ENCODE measurements around the gene MAGEB17.

MAGEB17 gene

DNA sequence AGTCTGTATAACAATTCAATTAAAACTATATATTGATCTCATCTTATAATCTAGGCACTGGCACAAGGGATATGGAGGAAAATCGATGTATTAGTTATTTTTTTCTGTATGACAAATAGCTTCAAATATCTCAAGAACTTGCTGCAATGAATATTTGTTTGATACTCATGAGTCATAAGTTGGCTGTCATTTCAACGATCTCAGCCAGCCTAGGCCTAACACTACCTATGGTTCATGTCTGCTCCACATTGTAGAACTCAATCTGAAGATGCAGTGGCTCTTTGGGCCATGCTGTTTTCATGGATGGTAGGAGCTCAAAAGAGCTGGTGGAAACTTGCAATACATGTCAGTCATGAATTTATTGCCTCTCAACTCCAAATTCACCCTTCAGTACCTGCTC lies 44.7 kb downstream of the MAGEB17 start:
- DNase-seq, result no peak

- DNase-seq, result no peak
Measured at GRCh38 chrX:16212436-16212835, 45.2 kb downstream of the MAGEB17 start.

DNA sequence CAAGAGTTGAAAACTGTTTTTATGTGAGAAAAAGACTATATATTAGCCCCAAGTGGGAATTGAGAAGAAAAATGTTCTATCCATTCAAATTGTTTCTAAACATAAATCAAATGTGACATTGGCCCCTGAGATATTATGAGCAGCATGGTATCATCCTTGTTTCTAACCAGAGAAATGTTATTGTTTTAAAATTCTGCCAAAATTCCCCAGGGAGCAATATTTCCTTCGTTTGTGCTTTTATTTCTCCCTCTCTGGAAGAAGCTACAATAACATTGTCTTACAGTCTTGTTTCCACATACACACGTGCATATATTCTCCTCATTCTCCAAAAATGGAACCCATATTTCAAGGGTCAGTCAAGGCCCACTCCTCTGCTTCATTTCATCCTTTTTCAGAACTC lies 46.7 kb downstream of the MAGEB17 start:
- no peak for DNase-seq

DNA sequence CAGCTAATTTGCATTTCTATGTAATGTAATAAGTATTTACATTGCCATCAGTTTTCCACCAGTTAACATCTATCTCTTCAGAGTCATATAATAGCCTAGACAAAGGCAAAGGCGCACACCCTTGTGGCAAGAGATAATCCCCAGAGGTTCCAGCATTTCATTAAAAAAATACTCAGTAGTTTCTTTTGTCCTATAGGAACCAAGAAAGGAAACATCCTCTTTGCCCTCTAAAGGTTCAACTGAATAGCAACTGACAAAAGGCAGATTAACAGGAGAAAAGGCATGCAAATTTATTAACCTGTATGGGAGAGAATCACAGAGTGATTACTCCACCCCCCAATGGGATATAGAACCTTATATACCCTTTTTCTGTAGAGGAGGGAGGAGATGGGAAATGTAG lies 48.4 kb downstream of the MAGEB17 start:
- no peak for DNase-seq
